Gastroesophageal sphincter (tissue), 4 donors: ENCODE results near the gene MTHFD2. TPM values are rescaled to one million over a fixed set of nuclear protein-coding genes. Genes with fewer than 3 reads are reported as not detected.

Experiments used
- ATAC-seq: fragments of 150-250 bp; one replicate; pipeline ENCODE4 v1.9.1; 2016; ENCODE audit warnings: mild to moderate bottlenecking, moderate library complexity
- H3K27ac ChIP-seq, 4 donors: fragments of 200-600 bp; sonication (generic) in 3 of 4; 1 replicate in 3 of 4; 2 replicates in 1 of 4; pipeline ENCODE4 v1.5.1; 2016 to 2019
- H3K27me3 ChIP-seq: fragments of 200-600 bp; sonication (generic); one replicate; pipeline ENCODE4 v1.5.1; 2019
- H3K36me3 ChIP-seq, 2 donors: fragments of 200-600 bp; sonication (generic); one replicate each; pipeline ENCODE4 v1.5.1; 2019; ENCODE audit warnings: control low read depth in 1 of 2
- H3K4me1 ChIP-seq, 3 donors: fragments of 200-600 bp; sonication (generic); 1 replicate in 2 of 3; 2 replicates in 1 of 3; pipeline ENCODE4 v1.5.1; 2016 to 2019; ENCODE audit warnings: control low read depth in 2 of 3
- H3K4me3 ChIP-seq, 2 donors: fragments of 200-600 bp; sonication (generic); one replicate each; pipeline ENCODE4 v1.5.1; 2019; ENCODE audit warnings: mild to moderate bottlenecking in 1 of 2, moderate library complexity in 1 of 2
- H3K9me3 ChIP-seq, 3 donors: fragments of 200-600 bp; sonication (generic); one replicate each; pipeline ENCODE4 v1.5.1; 2017 to 2019; ENCODE audit warnings: control low read depth in 2 of 3
- CTCF ChIP-seq, 4 experiments: fragments of 200-600 bp in 2 of 4; fragments of 450-650 bp in 2 of 4; sonication (generic) in 1 of 4; IDR thresholded peaks; one replicate each; pipeline ENCODE4 v1.5.1; 2017 to 2019; ENCODE audit warnings: antibody characterized with exemption in 4 of 4, mild to moderate bottlenecking in 2 of 4, moderate library complexity in 2 of 4
- EP300 ChIP-seq: sonication (generic); formaldehyde crosslinking; IDR thresholded peaks from one replicate; pipeline ENCODE4 v1.6.1; 2017; ENCODE audit warnings: antibody characterized with exemption, mild to moderate bottlenecking
- POLR2A ChIP-seq, 2 donors: fragments of 450-650 bp; IDR thresholded peaks; one replicate each; pipeline ENCODE4 v1.6.1; 2017; ENCODE audit warnings: antibody characterized with exemption in 2 of 2, mild to moderate bottlenecking in 2 of 2, moderate library complexity in 1 of 2
- POLR2AphosphoS5 ChIP-seq: sonication (generic); formaldehyde crosslinking; IDR thresholded peaks from one replicate; pipeline ENCODE4 v1.6.1; 2017; ENCODE audit warnings: antibody characterized with exemption
- whole genome bisulfite sequencing, 2 donors: methylation state at CpG; one replicate each; pipeline ENCODE4 v1.1.5; 2018; ENCODE audit warnings: low coverage in 1 of 2; 5-methylcytosine and 5-hydroxymethylcytosine counted together
- total RNA-seq, 4 donors: library from RNA; depleted of rRNA; stranded (reverse); fragments of >200 nt; gene quantifications; one replicate each; pipeline ENCODE4 v1.1.0, GENCODE V29; 2016

Gene MTHFD2
- total RNA-seq, 4 donors from 2014 or later = 20.9 to 110 (median 34.5) TPM

- Histone ChIP-seq H3K4me3 (no peak overlapping the region), H3K27me3 (no peaks in the 10 kb centered on the region), H3K4me1 (no peaks in the 10 kb centered on the region), H3K27ac (no peak overlapping the region), H3K36me3 (peaks cover 0 to 31% of the 10 kb centered on the region in 2 donors), H3K9me3 (no peaks in the 10 kb centered on the region)
- ATAC-seq = no peak
- no peak for TF ChIP-seq POLR2AphosphoS5
- TF ChIP-seq POLR2A (IDR thresholded peaks at IDR 0.05) = no peak
- TF ChIP-seq EP300 = no peak
- no peak for TF ChIP-seq CTCF (IDR thresholded peaks at IDR 0.05)
- no CpG with 5 or more reads among the region's 6 CpGs for WGBS, 2 donors
Measured at GRCh38 chr2:74232426-74232825, 34.0 kb downstream of the MTHFD2 start.

GRCh38 chr2:74233648-74234047 lies 35.2 kb downstream of the MTHFD2 start:
- peaks cover 0 to 31% of the 10 kb centered on the region in 2 donors for H3K36me3 ChIP-seq
- no peak for ATAC-seq
- no peak overlapping the region for H3K27ac ChIP-seq
- H3K4me3 ChIP-seq = no peak overlapping the region
- H3K4me1 ChIP-seq = no peaks in the 10 kb centered on the region
- H3K9me3 ChIP-seq = no peaks in the 10 kb centered on the region
- no peaks in the 10 kb centered on the region for H3K27me3 ChIP-seq
- TF ChIP-seq POLR2A (IDR thresholded peaks at IDR 0.05) (no peak), CTCF (IDR thresholded peaks at IDR 0.05) (no peak)

GRCh38 chr2:74235041-74235440 lies 36.6 kb downstream of the MTHFD2 start:
- WGBS, 2 donors = 93 to 97% methylated on average over 2 to 5 of the region's 5 CpGs
- H3K27me3 ChIP-seq = no peaks in the 10 kb centered on the region
- H3K9me3 ChIP-seq = no peaks in the 10 kb centered on the region
- TF ChIP-seq EP300 (no peak), POLR2A (IDR thresholded peaks at IDR 0.05) (no peak), POLR2AphosphoS5 (no peak), CTCF (IDR thresholded peaks at IDR 0.05) (no peak)
- no peaks in the 10 kb centered on the region for H3K4me1 ChIP-seq
- H3K4me3 ChIP-seq = no peak overlapping the region
- no peak overlapping the region for H3K27ac ChIP-seq
- no peak for ATAC-seq
- H3K36me3 ChIP-seq = peaks cover 0 to 31% of the 10 kb centered on the region in 2 donors

- TF ChIP-seq POLR2AphosphoS5 = no peak
- TF ChIP-seq CTCF (IDR thresholded peaks at IDR 0.05) = no peak
- no peak for TF ChIP-seq POLR2A (IDR thresholded peaks at IDR 0.05)
- TF ChIP-seq EP300 = no peak
- H3K4me3 ChIP-seq = no peak overlapping the region
- no peaks in the 10 kb centered on the region for H3K4me1 ChIP-seq
- no peak overlapping the region for H3K27ac ChIP-seq
- 95% methylated on average over 2 of the region's 2 CpGs; no CpG with 5 or more reads in 1 of the 2 donors for WGBS, 2 donors
- no peaks in the 10 kb centered on the region for H3K27me3 ChIP-seq
- ATAC-seq = no peak
- no peaks in the 10 kb centered on the region for H3K9me3 ChIP-seq
- H3K36me3 ChIP-seq = peaks cover 0 to 14% of the 10 kb centered on the region in 2 donors
Measured at GRCh38 chr2:74238879-74239278, 40.5 kb downstream of the MTHFD2 start.

- ATAC-seq = no peak
- no peak overlapping the region for H3K27ac ChIP-seq
- H3K4me1 ChIP-seq = no peaks in the 10 kb centered on the region
- 83 to 100% methylated on average over 1 to 5 of the region's 7 CpGs for WGBS, 2 donors
- no peaks in the 10 kb centered on the region for H3K9me3 ChIP-seq
- H3K36me3 ChIP-seq = peaks cover 0 to 11% of the 10 kb centered on the region in 2 donors
- no peak overlapping the region for H3K4me3 ChIP-seq
- TF ChIP-seq POLR2A (IDR thresholded peaks at IDR 0.05) (no peak), EP300 (no peak), POLR2AphosphoS5 (no peak), CTCF (IDR thresholded peaks at IDR 0.05) (no peak)
- H3K27me3 ChIP-seq = no peaks in the 10 kb centered on the region
Measured at GRCh38 chr2:74239346-74239745, 40.9 kb downstream of the MTHFD2 start.
